H1 (cell line): Measurements from ENCODE around the gene FCN2. TPM values are rescaled to one million over a fixed set of nuclear protein-coding genes. Genes with fewer than 3 reads are reported as not detected.

Source experiments
- GTF2F1 ChIP-seq: IDR thresholded peaks from 2 replicates; pipeline ENCODE4 v1.6.1; 2012; ENCODE audit warnings: low read depth, low read length, improper control_type of control experiment, borderline replicate concordance
- JUN ChIP-seq: IDR thresholded peaks from 2 replicates; pipeline ENCODE4 v1.6.1; 2011; ENCODE audit warnings: low read depth, mild to moderate bottlenecking, improper control_type of control experiment, low read length
- POU5F1 ChIP-seq: IDR thresholded peaks from 2 replicates; pipeline ENCODE4 v1.6.1; 2011; ENCODE audit warnings: low read depth, mild to moderate bottlenecking, low read length, moderate library complexity
- SIN3A ChIP-seq, 2 experiments: IDR thresholded peaks in 1 of 2; conservative IDR thresholded peaks in 1 of 2; 2 replicates each; pipeline ENCODE4 v1.6.1; 2011 to 2012; ENCODE audit warnings: low read length in 2 of 2, improper control_type of control experiment in 1 of 2, low read depth in 1 of 2, mild to moderate bottlenecking in 1 of 2
- SRF ChIP-seq: IDR thresholded peaks from 2 replicates; pipeline ENCODE4 v1.6.1; 2011; ENCODE audit warnings: mild to moderate bottlenecking, low read depth, low read length, moderate library complexity
- TAF1 ChIP-seq: IDR thresholded peaks from 2 replicates; pipeline ENCODE4 v1.6.1; 2011; ENCODE audit warnings: mild to moderate bottlenecking, low read depth, low read length
- TEAD4 ChIP-seq: IDR thresholded peaks from 2 replicates; pipeline ENCODE4 v1.6.1; 2012; ENCODE audit warnings: low read depth, low read length, inconsistent platforms, mixed read lengths
- polyA plus RNA-seq, 7 experiments: library from polyadenylated mRNA; depleted of rRNA in 3 of 7; stranded (reverse) in 5 of 7; unstranded in 2 of 7; fragments of >200 nt in 5 of 7; fragments of 200-250 nt in 2 of 7; gene quantifications; 1 replicate in 5 of 7; 2 replicates in 1 of 7; 4 replicates in 1 of 7; pipeline versions ENCODE4 v1.2.1 to v1.2.3, GENCODE V29; 2011 to 2013; ENCODE audit warnings: missing spikeins in 2 of 7, mixed read lengths in 2 of 7
- total RNA-seq: library from RNA; stranded (reverse); fragmentation: NEBNext Ultra II Directional; extraction: Animal tissue kit (Norgen Biotek cat#: 25700); gene quantifications from 2 replicates; pipeline ENCODE4 v1.2.1, GENCODE V29; 2021
- TF ChIP-seq, protein P1 (sequence below): fragments of 300-600 bp; sonication (generic); IDR thresholded peaks from 2 replicates; pipeline ENCODE4 v1.7.1; 2012; ENCODE audit warnings: low read length, moderate library complexity, mild to moderate bottlenecking, inconsistent platforms; ENCODE audit not compliant: insufficient replicate concordance
- TF ChIP-seq, protein P2 (sequence below): IDR thresholded peaks from 2 replicates; pipeline ENCODE4 v1.6.1; 2012; ENCODE audit warnings: inconsistent platforms
- TF ChIP-seq, protein P3 (sequence below): IDR thresholded peaks from 2 replicates; pipeline ENCODE4 v1.6.1; 2012; ENCODE audit warnings: inconsistent platforms

The FCN2 gene
- total and polyA plus RNA-seq, 2 of the 8 experiments (the other 6 are each of a cell fraction or from before 2014, with no cell fraction given) = not detected

DNA sequence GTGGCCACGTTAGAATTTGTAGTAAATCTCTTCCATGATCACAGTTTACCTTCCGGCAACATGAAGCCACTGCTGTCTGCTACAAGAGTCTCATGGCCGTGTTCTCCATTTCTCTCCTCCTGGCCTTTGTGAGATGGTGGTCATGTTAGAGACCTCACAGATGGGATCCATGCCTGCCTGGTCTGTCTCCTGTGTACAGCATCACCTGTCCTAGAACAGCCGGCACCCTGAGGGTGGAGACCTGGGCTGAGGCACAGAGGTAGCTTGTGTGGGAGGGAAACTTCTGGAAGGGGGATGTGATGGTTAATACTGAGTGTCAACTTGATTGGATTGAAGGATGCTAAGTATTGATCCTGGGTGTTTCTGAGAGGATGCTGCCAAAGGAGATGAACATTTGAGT is 3.1 kb upstream of the FCN2 start (continued):
- TF ChIP-seq, protein P1, sequence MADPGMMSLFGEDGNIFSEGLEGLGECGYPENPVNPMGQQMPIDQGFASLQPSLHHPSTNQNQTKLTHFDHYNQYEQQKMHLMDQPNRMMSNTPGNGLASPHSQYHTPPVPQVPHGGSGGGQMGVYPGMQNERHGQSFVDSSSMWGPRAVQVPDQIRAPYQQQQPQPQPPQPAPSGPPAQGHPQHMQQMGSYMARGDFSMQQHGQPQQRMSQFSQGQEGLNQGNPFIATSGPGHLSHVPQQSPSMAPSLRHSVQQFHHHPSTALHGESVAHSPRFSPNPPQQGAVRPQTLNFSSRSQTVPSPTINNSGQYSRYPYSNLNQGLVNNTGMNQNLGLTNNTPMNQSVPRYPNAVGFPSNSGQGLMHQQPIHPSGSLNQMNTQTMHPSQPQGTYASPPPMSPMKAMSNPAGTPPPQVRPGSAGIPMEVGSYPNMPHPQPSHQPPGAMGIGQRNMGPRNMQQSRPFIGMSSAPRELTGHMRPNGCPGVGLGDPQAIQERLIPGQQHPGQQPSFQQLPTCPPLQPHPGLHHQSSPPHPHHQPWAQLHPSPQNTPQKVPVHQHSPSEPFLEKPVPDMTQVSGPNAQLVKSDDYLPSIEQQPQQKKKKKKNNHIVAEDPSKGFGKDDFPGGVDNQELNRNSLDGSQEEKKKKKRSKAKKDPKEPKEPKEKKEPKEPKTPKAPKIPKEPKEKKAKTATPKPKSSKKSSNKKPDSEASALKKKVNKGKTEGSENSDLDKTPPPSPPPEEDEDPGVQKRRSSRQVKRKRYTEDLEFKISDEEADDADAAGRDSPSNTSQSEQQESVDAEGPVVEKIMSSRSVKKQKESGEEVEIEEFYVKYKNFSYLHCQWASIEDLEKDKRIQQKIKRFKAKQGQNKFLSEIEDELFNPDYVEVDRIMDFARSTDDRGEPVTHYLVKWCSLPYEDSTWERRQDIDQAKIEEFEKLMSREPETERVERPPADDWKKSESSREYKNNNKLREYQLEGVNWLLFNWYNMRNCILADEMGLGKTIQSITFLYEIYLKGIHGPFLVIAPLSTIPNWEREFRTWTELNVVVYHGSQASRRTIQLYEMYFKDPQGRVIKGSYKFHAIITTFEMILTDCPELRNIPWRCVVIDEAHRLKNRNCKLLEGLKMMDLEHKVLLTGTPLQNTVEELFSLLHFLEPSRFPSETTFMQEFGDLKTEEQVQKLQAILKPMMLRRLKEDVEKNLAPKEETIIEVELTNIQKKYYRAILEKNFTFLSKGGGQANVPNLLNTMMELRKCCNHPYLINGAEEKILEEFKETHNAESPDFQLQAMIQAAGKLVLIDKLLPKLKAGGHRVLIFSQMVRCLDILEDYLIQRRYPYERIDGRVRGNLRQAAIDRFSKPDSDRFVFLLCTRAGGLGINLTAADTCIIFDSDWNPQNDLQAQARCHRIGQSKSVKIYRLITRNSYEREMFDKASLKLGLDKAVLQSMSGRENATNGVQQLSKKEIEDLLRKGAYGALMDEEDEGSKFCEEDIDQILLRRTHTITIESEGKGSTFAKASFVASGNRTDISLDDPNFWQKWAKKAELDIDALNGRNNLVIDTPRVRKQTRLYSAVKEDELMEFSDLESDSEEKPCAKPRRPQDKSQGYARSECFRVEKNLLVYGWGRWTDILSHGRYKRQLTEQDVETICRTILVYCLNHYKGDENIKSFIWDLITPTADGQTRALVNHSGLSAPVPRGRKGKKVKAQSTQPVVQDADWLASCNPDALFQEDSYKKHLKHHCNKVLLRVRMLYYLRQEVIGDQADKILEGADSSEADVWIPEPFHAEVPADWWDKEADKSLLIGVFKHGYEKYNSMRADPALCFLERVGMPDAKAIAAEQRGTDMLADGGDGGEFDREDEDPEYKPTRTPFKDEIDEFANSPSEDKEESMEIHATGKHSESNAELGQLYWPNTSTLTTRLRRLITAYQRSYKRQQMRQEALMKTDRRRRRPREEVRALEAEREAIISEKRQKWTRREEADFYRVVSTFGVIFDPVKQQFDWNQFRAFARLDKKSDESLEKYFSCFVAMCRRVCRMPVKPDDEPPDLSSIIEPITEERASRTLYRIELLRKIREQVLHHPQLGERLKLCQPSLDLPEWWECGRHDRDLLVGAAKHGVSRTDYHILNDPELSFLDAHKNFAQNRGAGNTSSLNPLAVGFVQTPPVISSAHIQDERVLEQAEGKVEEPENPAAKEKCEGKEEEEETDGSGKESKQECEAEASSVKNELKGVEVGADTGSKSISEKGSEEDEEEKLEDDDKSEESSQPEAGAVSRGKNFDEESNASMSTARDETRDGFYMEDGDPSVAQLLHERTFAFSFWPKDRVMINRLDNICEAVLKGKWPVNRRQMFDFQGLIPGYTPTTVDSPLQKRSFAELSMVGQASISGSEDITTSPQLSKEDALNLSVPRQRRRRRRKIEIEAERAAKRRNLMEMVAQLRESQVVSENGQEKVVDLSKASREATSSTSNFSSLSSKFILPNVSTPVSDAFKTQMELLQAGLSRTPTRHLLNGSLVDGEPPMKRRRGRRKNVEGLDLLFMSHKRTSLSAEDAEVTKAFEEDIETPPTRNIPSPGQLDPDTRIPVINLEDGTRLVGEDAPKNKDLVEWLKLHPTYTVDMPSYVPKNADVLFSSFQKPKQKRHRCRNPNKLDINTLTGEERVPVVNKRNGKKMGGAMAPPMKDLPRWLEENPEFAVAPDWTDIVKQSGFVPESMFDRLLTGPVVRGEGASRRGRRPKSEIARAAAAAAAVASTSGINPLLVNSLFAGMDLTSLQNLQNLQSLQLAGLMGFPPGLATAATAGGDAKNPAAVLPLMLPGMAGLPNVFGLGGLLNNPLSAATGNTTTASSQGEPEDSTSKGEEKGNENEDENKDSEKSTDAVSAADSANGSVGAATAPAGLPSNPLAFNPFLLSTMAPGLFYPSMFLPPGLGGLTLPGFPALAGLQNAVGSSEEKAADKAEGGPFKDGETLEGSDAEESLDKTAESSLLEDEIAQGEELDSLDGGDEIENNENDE = no peak
- TF ChIP-seq POU5F1 (no peak), SIN3A (conservative IDR thresholded peaks at IDR 0.05 in 1 of 2, IDR thresholded peaks at IDR 0.05 in 1 of 2; ENCODE audit: low read depth in 1 of 2, low read length in 2 of 2) (no peak), TAF1 (no peak), JUN (no peak), TEAD4 (no peak), GTF2F1 (no peak), SRF (no peak)
- TF ChIP-seq, protein P2, sequence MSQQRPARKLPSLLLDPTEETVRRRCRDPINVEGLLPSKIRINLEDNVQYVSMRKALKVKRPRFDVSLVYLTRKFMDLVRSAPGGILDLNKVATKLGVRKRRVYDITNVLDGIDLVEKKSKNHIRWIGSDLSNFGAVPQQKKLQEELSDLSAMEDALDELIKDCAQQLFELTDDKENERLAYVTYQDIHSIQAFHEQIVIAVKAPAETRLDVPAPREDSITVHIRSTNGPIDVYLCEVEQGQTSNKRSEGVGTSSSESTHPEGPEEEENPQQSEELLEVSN = no peak
- TF ChIP-seq, protein P3, sequence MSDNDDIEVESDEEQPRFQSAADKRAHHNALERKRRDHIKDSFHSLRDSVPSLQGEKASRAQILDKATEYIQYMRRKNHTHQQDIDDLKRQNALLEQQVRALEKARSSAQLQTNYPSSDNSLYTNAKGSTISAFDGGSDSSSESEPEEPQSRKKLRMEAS = no peak
- TF ChIP-seq, all 59 proteins: peak for 0
